Head of caudate nucleus (tissue), 42 donors: ENCODE measurements around the gene MLNR.

Experiments used
- DNase-seq, 42 donors: peaks; one replicate each; pipeline versions ENCODE4 v3.0.0 to v3.0.0-alpha.2; 2020 to 2021; ENCODE audit warnings: mixed read lengths in 7 of 42
- intact Hi-C: fragments of 100-400 bp; cut with DNase I; formaldehyde crosslinking; loops from one replicate; pipeline ENCODE4 v1.15.0; 2022

The MLNR gene

DNA sequence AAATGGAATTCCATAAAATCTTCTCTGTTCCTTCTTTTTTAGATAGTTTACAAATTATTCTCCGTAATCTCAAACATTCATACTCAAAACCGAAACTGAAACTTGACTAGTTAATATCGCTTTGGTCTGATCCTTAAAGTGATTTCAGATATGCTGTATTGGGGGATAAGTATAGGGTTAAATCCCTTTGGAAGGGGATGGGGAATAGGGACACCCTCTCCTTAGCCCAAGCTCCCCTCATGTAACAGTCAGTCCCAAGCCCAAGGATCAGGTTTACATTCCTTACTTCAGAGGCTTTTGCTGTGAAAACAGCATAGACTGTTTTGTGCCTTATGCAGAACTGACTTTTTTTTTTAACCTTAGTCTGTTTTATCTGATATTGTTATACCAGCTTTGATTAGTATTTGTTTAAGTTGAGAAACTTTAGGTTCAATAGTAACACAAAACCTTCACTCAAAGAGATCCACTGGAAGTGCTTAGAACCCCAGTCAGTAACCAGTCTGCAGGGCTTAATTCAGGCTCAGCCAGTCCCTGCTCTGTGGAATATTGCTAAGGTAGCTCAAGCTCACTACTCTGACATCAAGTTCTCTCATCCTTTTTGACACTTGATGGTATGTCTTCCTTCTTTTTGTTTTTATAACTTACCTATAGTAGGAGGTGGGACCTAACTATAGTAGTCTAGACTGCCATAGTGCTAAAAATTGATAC, 38.1 kb downstream of the MLNR start:
- DNase-seq: no peak
- intact Hi-C loops: no loop called here

DNA sequence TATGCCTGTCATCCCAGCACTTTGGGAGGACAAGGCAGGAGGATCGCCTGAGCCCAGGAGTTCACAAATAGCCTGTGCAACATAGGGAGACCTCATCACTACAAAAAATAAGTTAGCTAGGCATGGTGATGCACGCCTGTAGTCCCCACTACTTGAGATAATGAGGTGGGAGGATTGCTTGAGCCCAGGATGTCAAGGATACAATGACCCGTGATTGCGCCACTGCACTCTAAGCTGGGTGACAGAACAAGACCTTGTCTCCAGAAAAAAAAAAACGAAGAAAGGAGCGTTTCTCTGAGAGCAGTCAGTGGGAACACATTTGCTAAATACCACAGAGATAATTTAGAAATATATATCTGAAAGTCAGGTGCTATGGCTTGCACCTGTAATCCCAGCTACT, 39.4 kb downstream of the MLNR start:
- intact Hi-C loops: no loop called here
- DNase-seq: no peak

DNA sequence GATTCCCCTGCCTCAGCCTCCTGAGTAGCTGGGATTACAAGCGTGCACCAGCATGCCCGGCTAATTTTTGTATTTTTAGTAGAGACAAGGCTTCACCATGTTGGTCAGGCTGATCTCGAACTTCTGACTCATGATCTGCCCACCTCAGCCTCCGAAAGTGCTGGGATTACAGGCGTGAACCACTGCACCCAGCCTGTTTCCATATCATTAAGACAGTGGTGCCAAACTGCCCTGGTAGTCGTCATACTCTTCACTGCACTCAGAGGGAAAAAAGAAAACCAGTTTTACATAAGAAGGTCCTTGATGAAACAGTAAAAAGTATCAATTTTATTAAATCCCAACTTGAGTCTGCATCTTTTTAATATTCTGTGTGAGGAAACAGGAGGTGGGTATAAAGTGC, 42.5 kb downstream of the MLNR start:
- no peak for DNase-seq
- intact Hi-C loops: no loop called here

DNA sequence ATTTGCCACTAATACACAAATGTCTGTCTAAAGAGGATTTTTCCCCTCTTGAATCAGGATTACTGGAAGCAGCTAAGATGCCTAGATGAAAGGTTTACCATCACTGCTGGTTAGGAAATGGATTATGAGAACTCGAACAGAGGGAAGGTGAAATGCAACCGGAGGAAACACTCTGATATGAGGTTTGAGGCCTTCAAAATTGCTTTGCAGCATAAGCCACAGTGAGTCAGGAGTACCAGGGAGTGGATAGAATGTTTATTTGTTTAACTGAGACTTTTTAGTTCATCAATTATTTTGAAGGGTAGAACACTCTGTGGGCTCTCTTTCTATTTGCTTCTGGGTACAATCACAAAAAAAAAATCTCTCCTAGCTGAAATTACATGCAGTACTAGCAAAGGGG, 45.7 kb downstream of the MLNR start:
- DNase-seq: no peak
- intact Hi-C loops: no loop called here

DNA sequence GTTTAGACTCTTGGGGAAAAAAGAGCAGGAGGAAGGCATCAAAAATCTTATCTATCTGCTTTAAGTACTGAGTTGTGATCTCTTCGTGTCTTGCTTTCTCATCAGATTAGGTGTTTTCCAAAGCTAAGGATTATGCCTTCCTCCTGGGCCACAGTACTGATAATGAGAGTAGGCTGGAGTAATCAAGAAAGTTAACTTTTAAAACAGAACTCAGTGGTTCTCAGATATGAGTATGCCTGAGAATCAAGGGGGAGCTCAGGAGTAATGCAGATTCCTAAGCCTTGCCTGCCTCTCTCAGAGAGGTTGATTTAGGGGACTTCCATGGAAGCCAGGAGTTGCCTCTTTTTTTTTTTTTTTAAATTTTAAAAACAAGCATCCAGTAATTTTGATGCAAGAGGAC, 51.1 kb downstream of the MLNR start:
- no peak for DNase-seq
- intact Hi-C loops: no loop called here
